HG03442 (cell line): ENCODE data around the gene PCDHA6.
"Not testable (repeated sequence)": the region's sequence is repeated elsewhere in the genome, so short reads cannot be mapped to it uniquely, and the experiment has no call there.

Experiments
- ATAC-seq: cut with Tn5 transposase; IDR thresholded peaks from one replicate; pipeline ENCODE4 v1.9.1; 2021; ENCODE audit warnings: mild to moderate bottlenecking, moderate library complexity; ENCODE audit not compliant: unreplicated experiment

The PCDHA6 gene

GRCh38 chr5:140808889-140809291, 18.9 kb upstream of the PCDHA6 start:
- ATAC-seq, result no peak

GRCh38 chr5:140821375-140822280, 6.1 kb upstream of the PCDHA6 start, which contains the start of gene PCDHA5:
PCDHA5 (plus strand) TSS chr5:140821613.
- no peak for ATAC-seq

GRCh38 chr5:140822281-140822629, 5.5 kb upstream of the PCDHA6 start:
- ATAC-seq, result no peak

- ATAC-seq, result not testable (repeated sequence)
Measured at GRCh38 chr5:140822969-140823368, 4.8 kb upstream of the PCDHA6 start.

GRCh38 chr5:140823475-140823874, 4.3 kb upstream of the PCDHA6 start:
- ATAC-seq, result no peak

GRCh38 chr5:140828362-140828737, 590 bp downstream of the PCDHA6 start:
- no peak for ATAC-seq

- not testable (repeated sequence) for ATAC-seq
Measured at GRCh38 chr5:140829511-140830501, 2.0 kb downstream of the PCDHA6 start.

- no peak for ATAC-seq
Measured at GRCh38 chr5:140833993-140834392, 6.2 kb downstream of the PCDHA6 start, which contains the start of gene PCDHA7. PCDHA7 (plus strand) TSS chr5:140834269; CDS start chr5:140834384, 115 bp downstream.

GRCh38 chr5:140834439-140835008, 6.8 kb downstream of the PCDHA6 start:
- ATAC-seq, result not testable (repeated sequence)

- ATAC-seq, result no peak
Measured at GRCh38 chr5:140835622-140836510, 8.1 kb downstream of the PCDHA6 start.

GRCh38 chr5:140840978-140841962, 13.5 kb downstream of the PCDHA6 start, which contains the start of gene PCDHA8:
PCDHA8 (plus strand) TSS chr5:140841187; CDS start chr5:140841322, 135 bp downstream.
- no peak for ATAC-seq

GRCh38 chr5:140842798-140843733, 15.3 kb downstream of the PCDHA6 start:
- no peak for ATAC-seq

- not testable (repeated sequence) for ATAC-seq
Measured at GRCh38 chr5:140848139-140849102, 20.7 kb downstream of the PCDHA6 start, which contains the start of gene PCDHA9. PCDHA9 (plus strand) TSS chr5:140848382; CDS start chr5:140848496, 114 bp downstream.

GRCh38 chr5:140849831-140850634, 22.3 kb downstream of the PCDHA6 start:
- ATAC-seq, result not testable (repeated sequence)
